HCT116 (cell line): ENCODE data around the gene ELMOD3. TPM values are rescaled to one million over a fixed set of nuclear protein-coding genes. Genes with fewer than 3 reads are reported as not detected.

Experiments used
- ATAC-seq: fragments of 200-7000 bp; cut with Tn5 transposase; 2 replicates; pipeline ENCODE4 v1.9.1; 2020; ENCODE audit warnings: mild to moderate bottlenecking, moderate library complexity
- BruUV-seq: library from RNA; stranded (reverse); fragments of 400-500 nt; replicated peaks from 2 replicates; lab custom pipeline; 2021; lab: Mats Ljungman, UMichigan
- CTCF ChIA-PET: fragments of 300-600 bp; sonication (Branson Sonifier 250); formaldehyde crosslinking; loops from one replicate; lab custom pipeline; 2021; ENCODE audit warnings: antibody characterized with exemption; lab: Charles Lee
- POLR2A ChIA-PET: fragments of 300-600, 350-600 bp; sonication (Branson Sonifier 250); formaldehyde crosslinking; loops from one replicate; lab custom pipeline; 2021; ENCODE audit warnings: antibody characterized with exemption; lab: Charles Lee
- RAD21 ChIA-PET, 2 experiments: fragments of 300-600 bp; sonication (Branson Sonifier 250); formaldehyde crosslinking; loops; one replicate each; lab custom pipeline; 2023; ENCODE audit warnings: low total read pairs in 2 of 2; ENCODE audit not compliant: uncharacterized antibody in 2 of 2, unreplicated experiment in 2 of 2, low non-redundant PET in 1 of 2; lab: Charles Lee
- DNase-seq: peaks from one replicate; pipeline ENCODE4 v3.0.0-alpha.2; 2010; ENCODE audit warnings: low read depth, low spot score
- H2AFZ ChIP-seq: fragments of 200-600 bp; shearing (Covaris generic), sonication (generic); 2 replicates; pipeline ENCODE4 v1.6.1; 2017; ENCODE audit warnings: low read depth, mixed run types, mixed read lengths, antibody characterized with exemption, low read length; ENCODE audit not compliant: poor library complexity, severe bottlenecking
- H3K27ac ChIP-seq: 2 replicates; pipeline ENCODE4 v1.5.1; 2012; ENCODE audit warnings: low read depth, low read length
- H3K27me3 ChIP-seq: fragments of 200-600 bp; sonication (generic); 2 replicates; pipeline ENCODE4 v1.6.1; 2016; ENCODE audit warnings: mixed run types, low read length, mixed read lengths; ENCODE audit not compliant: insufficient read depth
- H3K36me3 ChIP-seq, 2 experiments: fragments of 200-500 bp in 1 of 2; fragments of 200-600 bp in 1 of 2; sonication (Bioruptor generic) in 1 of 2; sonication (generic) in 1 of 2; 2 replicates each; pipeline versions ENCODE4 v1.5.1 to v1.6.1; 2014 to 2016; ENCODE audit warnings: low read length in 2 of 2, inconsistent platforms in 1 of 2, mixed read lengths in 1 of 2, mixed run types in 1 of 2; ENCODE audit not compliant: insufficient read depth in 2 of 2, control insufficient read depth in 1 of 2
- H3K4me1 ChIP-seq, 2 experiments: fragments of 200-600 bp in 1 of 2; sonication (generic) in 1 of 2; 2 replicates each; pipeline versions ENCODE4 v1.5.1 to v1.6.1; 2012 to 2017; ENCODE audit warnings: low read length in 2 of 2, inconsistent platforms in 1 of 2, mild to moderate bottlenecking in 1 of 2, mixed read lengths in 1 of 2, mixed run types in 1 of 2, moderate library complexity in 1 of 2; ENCODE audit not compliant: insufficient read depth in 2 of 2, control insufficient read depth in 1 of 2
- H3K4me2 ChIP-seq: fragments of 200-600 bp; sonication (generic); 2 replicates; pipeline ENCODE4 v1.6.1; 2017; ENCODE audit warnings: mixed run types, low read length, mixed read lengths
- H3K4me3 ChIP-seq, 2 experiments: fragments of 200-600 bp in 1 of 2; sonication (generic) in 1 of 2; replicated peaks in 1 of 2; 2 replicates each; pipeline ENCODE4 v1.5.1; 2011 to 2016; ENCODE audit warnings: low read length in 2 of 2, control low read depth in 1 of 2, low read depth in 1 of 2, mild to moderate bottlenecking in 1 of 2, mixed read lengths in 1 of 2, mixed run types in 1 of 2
- H3K79me2 ChIP-seq: fragments of 200-600 bp; sonication (generic); 2 replicates; pipeline ENCODE4 v1.6.1; 2017; ENCODE audit warnings: mild to moderate bottlenecking, mixed run types, low read length, moderate library complexity, mixed read lengths; ENCODE audit not compliant: insufficient read depth
- H3K9ac ChIP-seq: fragments of 200-600 bp; sonication (generic); 2 replicates; pipeline ENCODE4 v1.6.1; 2016; ENCODE audit warnings: low read length, mixed read lengths
- H3K9me2 ChIP-seq: fragments of 200-600 bp; sonication (generic), shearing (Covaris generic); 2 replicates; pipeline ENCODE4 v1.6.1; 2017; ENCODE audit warnings: mixed run types, mild to moderate bottlenecking, moderate library complexity; ENCODE audit not compliant: insufficient read depth
- H3K9me3 ChIP-seq, 2 experiments: fragments of 200-500 bp in 1 of 2; fragments of 200-600 bp in 1 of 2; sonication (Bioruptor generic) in 1 of 2; sonication (generic) in 1 of 2; 2 replicates each; pipeline ENCODE4 v1.6.1; 2014 to 2017; ENCODE audit warnings: low read length in 2 of 2, mixed read lengths in 2 of 2, inconsistent platforms in 1 of 2, low read depth in 1 of 2, mild to moderate bottlenecking in 1 of 2, mixed run types in 1 of 2, moderate library complexity in 1 of 2; ENCODE audit not compliant: control insufficient read depth in 1 of 2, insufficient read depth in 1 of 2
- H4K20me1 ChIP-seq: fragments of 200-600 bp; sonication (generic), shearing (Covaris generic); 2 replicates; pipeline ENCODE4 v1.6.1; 2017; ENCODE audit warnings: mixed run types, mild to moderate bottlenecking, moderate library complexity; ENCODE audit not compliant: insufficient read depth
- EGR1 ChIP-seq: IDR thresholded peaks from 2 replicates; pipeline ENCODE4 v1.6.1; 2012; ENCODE audit warnings: low read depth
- ELF1 ChIP-seq: IDR thresholded peaks from 2 replicates; pipeline ENCODE4 v1.6.1; 2012; ENCODE audit warnings: low read depth, borderline replicate concordance
- POLR2A ChIP-seq: IDR thresholded peaks from 2 replicates; pipeline ENCODE4 v1.7.0; 2011; ENCODE audit warnings: borderline replicate concordance; ENCODE audit not compliant: insufficient read depth, insufficient read length; ENCODE audit errors: extremely low read depth
- ZBTB33 ChIP-seq: IDR thresholded peaks from 2 replicates; pipeline ENCODE4 v1.6.1; 2011; ENCODE audit warnings: mild to moderate bottlenecking, low read length, moderate library complexity; ENCODE audit not compliant: insufficient replicate concordance; ENCODE audit errors: extremely low read depth
- ZFX ChIP-seq: fragments of 450-650 bp; IDR thresholded peaks from 2 replicates; pipeline ENCODE4 v1.6.1; 2017
- intact Hi-C: fragments of 100-400 bp; cut with micrococcal nuclease; formaldehyde crosslinking; loops from 2 replicates; pipeline ENCODE4 v1.10.0; 2022
- total RNA-seq: library from RNA; stranded (reverse); gene quantifications from one replicate; pipeline ENCODE4 v1.2.1, GENCODE V29; 2021; ENCODE audit not compliant: unreplicated experiment
- TF ChIP-seq, protein P1 (sequence below), 3 experiments: fragments of 200-600 bp in 1 of 3; sonication (generic) in 1 of 3; IDR thresholded peaks in 2 of 3; conservative IDR thresholded peaks in 1 of 3; 2 replicates each; pipeline ENCODE4 v1.5.1; 2012 to 2017; ENCODE audit warnings: low read depth in 2 of 3, low read length in 2 of 3, antibody characterized with exemption in 1 of 3, borderline replicate concordance in 1 of 3, control low read depth in 1 of 3, mild to moderate bottlenecking in 1 of 3, mixed read lengths in 1 of 3, mixed run types in 1 of 3, moderate library complexity in 1 of 3; ENCODE audit not compliant: insufficient read depth in 1 of 3

The ELMOD3 gene
- total RNA-seq, 1 experiment from 2014 or later = 9.2 TPM

GRCh38 chr2:85435981-85436835, 81.6 kb downstream of the ELMOD3 start:
- no TSS peak for BruUV-seq
- no peaks in the 10 kb centered on the region for H3K36me3 ChIP-seq
- H3K27ac ChIP-seq = peak overlapping the region; percentile 24; the same call in 1 of the 2 replicates
- no peaks in the 10 kb centered on the region for H3K9me2 ChIP-seq
- no peaks in the 10 kb centered on the region for H3K9me3 ChIP-seq
- RAD21 ChIA-PET = no interaction called here
- H2AFZ ChIP-seq = no peak overlapping the region
- no peak overlapping the region for H3K4me2 ChIP-seq
- H3K79me2 ChIP-seq = no peaks in the 10 kb centered on the region
- H4K20me1 ChIP-seq = no peaks in the 10 kb centered on the region
- intact Hi-C loops = no loop called here
- H3K9ac ChIP-seq = no peak overlapping the region
- TF ChIP-seq ELF1 = no peak
- TF ChIP-seq, protein P1, sequence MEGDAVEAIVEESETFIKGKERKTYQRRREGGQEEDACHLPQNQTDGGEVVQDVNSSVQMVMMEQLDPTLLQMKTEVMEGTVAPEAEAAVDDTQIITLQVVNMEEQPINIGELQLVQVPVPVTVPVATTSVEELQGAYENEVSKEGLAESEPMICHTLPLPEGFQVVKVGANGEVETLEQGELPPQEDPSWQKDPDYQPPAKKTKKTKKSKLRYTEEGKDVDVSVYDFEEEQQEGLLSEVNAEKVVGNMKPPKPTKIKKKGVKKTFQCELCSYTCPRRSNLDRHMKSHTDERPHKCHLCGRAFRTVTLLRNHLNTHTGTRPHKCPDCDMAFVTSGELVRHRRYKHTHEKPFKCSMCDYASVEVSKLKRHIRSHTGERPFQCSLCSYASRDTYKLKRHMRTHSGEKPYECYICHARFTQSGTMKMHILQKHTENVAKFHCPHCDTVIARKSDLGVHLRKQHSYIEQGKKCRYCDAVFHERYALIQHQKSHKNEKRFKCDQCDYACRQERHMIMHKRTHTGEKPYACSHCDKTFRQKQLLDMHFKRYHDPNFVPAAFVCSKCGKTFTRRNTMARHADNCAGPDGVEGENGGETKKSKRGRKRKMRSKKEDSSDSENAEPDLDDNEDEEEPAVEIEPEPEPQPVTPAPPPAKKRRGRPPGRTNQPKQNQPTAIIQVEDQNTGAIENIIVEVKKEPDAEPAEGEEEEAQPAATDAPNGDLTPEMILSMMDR (IDR thresholded peaks at IDR 0.05 in 2 of 3, conservative IDR thresholded peaks at IDR 0.05 in 1 of 3; ENCODE audit: borderline replicate concordance in 1 of 3, insufficient read depth in 1 of 3, low read depth in 2 of 3, low read length in 2 of 3) = peak in 2 of 3 experiments; percentile 35 to 36; a peak in 4 of 6 replicates
- TF ChIP-seq EGR1 = no peak
- TF ChIP-seq ZFX = no peak
- no peak for TF ChIP-seq POLR2A
- no peak for TF ChIP-seq ZBTB33
- DNase-seq = no peak
- POLR2A ChIA-PET = interaction anchor here (1.0 kb wide), 1 partner anchor 104 kb away, joined by 4 read pairs; no protein-coding TSS in a partner anchor
- CTCF ChIA-PET = interaction anchor here (0.5 to 0.9 kb wide), 2 partner anchors 9 to 102 kb away, joined by 3 read pairs; partner anchors contain the start of gene MAT2A
- no peaks in the 10 kb centered on the region for H3K27me3 ChIP-seq
- ATAC-seq = peak; percentile 63
- peaks cover 24 to 41% of the 10 kb centered on the region in 2 experiments for H3K4me1 ChIP-seq
- H3K4me3 ChIP-seq = no peak overlapping the region
